Skeletal muscle tissue (tissue), 4 donors: ENCODE measurements around the gene FALEC. TPM values are rescaled to one million over a fixed set of nuclear protein-coding genes. Genes with fewer than 3 reads are reported as not detected.

Experiments
- H3K27ac ChIP-seq: one replicate; pipeline ENCODE4 v1.7.0; 2013; ENCODE audit warnings: mild to moderate bottlenecking, low read depth, low read length, inconsistent platforms
- H3K27me3 ChIP-seq, 3 donors: one replicate each; pipeline ENCODE4 v1.7.0; 2013; ENCODE audit warnings: low read length in 3 of 3; ENCODE audit not compliant: control insufficient read depth in 3 of 3, insufficient read depth in 3 of 3
- H3K36me3 ChIP-seq, 3 donors: one replicate each; pipeline ENCODE4 v1.7.0; 2013; ENCODE audit warnings: low read length in 3 of 3; ENCODE audit not compliant: control insufficient read depth in 3 of 3, insufficient read depth in 3 of 3
- H3K4me1 ChIP-seq, 3 donors: one replicate each; pipeline ENCODE4 v1.7.0; 2013; ENCODE audit warnings: low read length in 3 of 3, mild to moderate bottlenecking in 3 of 3; ENCODE audit not compliant: control insufficient read depth in 3 of 3, insufficient read depth in 3 of 3
- H3K4me3 ChIP-seq, 3 donors: one replicate each; pipeline ENCODE4 v1.7.0; 2013; ENCODE audit warnings: low read length in 3 of 3
- H3K9ac ChIP-seq, 3 donors: one replicate each; pipeline ENCODE4 v1.7.0; 2013; ENCODE audit warnings: low read length in 3 of 3, mild to moderate bottlenecking in 3 of 3, moderate library complexity in 2 of 3, low read depth in 1 of 3
- H3K9me3 ChIP-seq, 3 donors: one replicate each; pipeline ENCODE4 v1.7.0; 2013; ENCODE audit warnings: low read length in 3 of 3; ENCODE audit not compliant: control insufficient read depth in 3 of 3
- total RNA-seq: library from RNA; depleted of rRNA; stranded (reverse); fragments of >200 nt; gene quantifications from one replicate; pipeline ENCODE4 v1.2.3, GENCODE V29; 2014
- donor health status: Osteomylitis.

Gene FALEC
- total RNA-seq, 1 donor from 2014 or later, result not detected

- Histone ChIP-seq H3K4me3 (no peak overlapping the region), H3K27me3 (no peaks in the 10 kb centered on the region), H3K4me1 (peaks cover 0 to 24% (median 6%) of the 10 kb centered on the region in 3 donors), H3K9me3 (no peaks in the 10 kb centered on the region), H3K36me3 (no peaks in the 10 kb centered on the region), H3K27ac (peak overlapping the region; percentile 58), H3K9ac (no peak overlapping the region)
Observed at GRCh38 chr1:150521196-150521968, 5.8 kb downstream of the FALEC start.

GRCh38 chr1:150525348-150525747 lies 9.8 kb downstream of the FALEC start:
- Histone ChIP-seq H3K27ac (no peak overlapping the region), H3K4me1 (peaks cover 4 to 13% (median 6%) of the 10 kb centered on the region in 3 donors), H3K9ac (no peak overlapping the region), H3K9me3 (no peaks in the 10 kb centered on the region), H3K36me3 (no peaks in the 10 kb centered on the region), H3K4me3 (no peak overlapping the region), H3K27me3 (no peaks in the 10 kb centered on the region)

- H3K4me3 ChIP-seq, result no peak overlapping the region
- H3K4me1 ChIP-seq, result peaks cover 11 to 15% (median 14%) of the 10 kb centered on the region in 3 donors
- no peaks in the 10 kb centered on the region for H3K36me3 ChIP-seq
- H3K9me3 ChIP-seq, result no peaks in the 10 kb centered on the region
- no peak overlapping the region for H3K27ac ChIP-seq
- no peak overlapping the region for H3K9ac ChIP-seq
- no peaks in the 10 kb centered on the region for H3K27me3 ChIP-seq
Observed at GRCh38 chr1:150528196-150528595, 12.6 kb downstream of the FALEC start.

- Histone ChIP-seq H3K27me3 (no peaks in the 10 kb centered on the region), H3K9ac (peak overlapping the region in 1 of 3 donors; percentile 0), H3K4me3 (no peak overlapping the region), H3K27ac (no peak overlapping the region), H3K9me3 (no peaks in the 10 kb centered on the region), H3K36me3 (no peaks in the 10 kb centered on the region), H3K4me1 (peaks cover 16 to 19% (median 16%) of the 10 kb centered on the region in 3 donors)
Observed at GRCh38 chr1:150529017-150529416, 13.5 kb downstream of the FALEC start.

- H3K27me3 ChIP-seq, result no peaks in the 10 kb centered on the region
- H3K4me3 ChIP-seq, result no peak overlapping the region
- H3K9ac ChIP-seq, result no peak overlapping the region
- no peaks in the 10 kb centered on the region for H3K36me3 ChIP-seq
- peaks cover 22 to 33% (median 27%) of the 10 kb centered on the region in 3 donors for H3K4me1 ChIP-seq
- no peak overlapping the region for H3K27ac ChIP-seq
- no peaks in the 10 kb centered on the region for H3K9me3 ChIP-seq
Observed at GRCh38 chr1:150530491-150531159, 15.1 kb downstream of the FALEC start.

- H3K27ac ChIP-seq, result peak overlapping the region; percentile 78
- peak overlapping the region in 2 of 3 donors; percentile 22 to 50 for H3K4me3 ChIP-seq
- no peaks in the 10 kb centered on the region for H3K36me3 ChIP-seq
- peak overlapping the region; percentile 44 to 79 (median 55) for H3K9ac ChIP-seq
- no peaks in the 10 kb centered on the region for H3K9me3 ChIP-seq
- peaks cover 29 to 53% (median 35%) of the 10 kb centered on the region in 3 donors for H3K4me1 ChIP-seq
- H3K27me3 ChIP-seq, result no peaks in the 10 kb centered on the region
Observed at GRCh38 chr1:150532860-150533259, 17.3 kb downstream of the FALEC start.

- Histone ChIP-seq H3K9ac (peak overlapping the region in 2 of 3 donors; percentile 2 to 25), H3K27me3 (no peaks in the 10 kb centered on the region), H3K27ac (peak overlapping the region; percentile 47), H3K4me3 (no peak overlapping the region), H3K9me3 (no peaks in the 10 kb centered on the region), H3K4me1 (peaks cover 29 to 53% (median 32%) of the 10 kb centered on the region in 3 donors), H3K36me3 (no peaks in the 10 kb centered on the region)
Observed at GRCh38 chr1:150534002-150534401, 18.4 kb downstream of the FALEC start.

GRCh38 chr1:150535511-150536287 lies 20.1 kb downstream of the FALEC start:
- H3K27ac ChIP-seq, result peak overlapping the region; percentile 78
- no peaks in the 10 kb centered on the region for H3K27me3 ChIP-seq
- H3K4me1 ChIP-seq, result peaks cover 29 to 53% (median 31%) of the 10 kb centered on the region in 3 donors
- no peaks in the 10 kb centered on the region for H3K9me3 ChIP-seq
- no peaks in the 10 kb centered on the region for H3K36me3 ChIP-seq
- H3K9ac ChIP-seq, result peak overlapping the region; percentile 23 to 57 (median 45)
- H3K4me3 ChIP-seq, result peak overlapping the region in 2 of 3 donors; percentile 0 to 17

GRCh38 chr1:150536836-150537731 lies 21.5 kb downstream of the FALEC start:
- no peak overlapping the region for H3K4me3 ChIP-seq
- H3K9me3 ChIP-seq, result no peaks in the 10 kb centered on the region
- no peaks in the 10 kb centered on the region for H3K36me3 ChIP-seq
- H3K27me3 ChIP-seq, result no peaks in the 10 kb centered on the region
- H3K9ac ChIP-seq, result no peak overlapping the region
- H3K4me1 ChIP-seq, result peaks cover 29 to 49% (median 30%) of the 10 kb centered on the region in 3 donors
- peak overlapping the region; percentile 58 for H3K27ac ChIP-seq
